Epithelial cell of proximal tubule (primary cell): ENCODE measurements around the gene SLC26A3. TPM values are rescaled to one million over a fixed set of nuclear protein-coding genes. Genes with fewer than 3 reads are reported as not detected.

Experiments
- DNase-seq: peaks from one replicate; pipeline ENCODE4 v3.0.0-alpha.2; 2011; ENCODE audit warnings: low read depth
- H3K4me3 ChIP-seq: 2 replicates; pipeline ENCODE4 v1.5.1; 2011; ENCODE audit warnings: low read depth, mild to moderate bottlenecking, low read length
- CTCF ChIP-seq: conservative IDR thresholded peaks from 2 replicates; pipeline ENCODE4 v1.5.1; 2012; ENCODE audit warnings: low read depth, mild to moderate bottlenecking, low read length
- total RNA-seq: library from RNA; depleted of rRNA; stranded (reverse); fragments of >200 nt; gene quantifications from 2 replicates; pipeline ENCODE4 v1.2.3, GENCODE V29; 2015

SLC26A3 gene
- total RNA-seq, 1 donor from 2014 or later: not detected

- DNase-seq: no peak
- TF ChIP-seq CTCF: no peak
- no peak overlapping the region for H3K4me3 ChIP-seq
Measured at GRCh38 chr7:107842213-107842612, 39.2 kb upstream of the SLC26A3 start.

- DNase-seq: no peak
- H3K4me3 ChIP-seq: no peak overlapping the region
- TF ChIP-seq CTCF: no peak
Measured at GRCh38 chr7:107838816-107839565, 36.0 kb upstream of the SLC26A3 start.

- no peak for DNase-seq
- H3K4me3 ChIP-seq: no peak overlapping the region
- no peak for TF ChIP-seq CTCF
Measured at GRCh38 chr7:107838024-107838601, 35.1 kb upstream of the SLC26A3 start.

- H3K4me3 ChIP-seq: no peak overlapping the region
- DNase-seq: no peak
- TF ChIP-seq CTCF: no peak
Measured at GRCh38 chr7:107837145-107837512, 34.1 kb upstream of the SLC26A3 start.

- DNase-seq: no peak
- no peak for TF ChIP-seq CTCF
- H3K4me3 ChIP-seq: no peak overlapping the region
Measured at GRCh38 chr7:107836237-107837144, 33.5 kb upstream of the SLC26A3 start.

- no peak overlapping the region for H3K4me3 ChIP-seq
- no peak for TF ChIP-seq CTCF
- DNase-seq: no peak
Measured at GRCh38 chr7:107834401-107834800, 31.4 kb upstream of the SLC26A3 start.
